K562 (cell line): Measurements from ENCODE around the gene CDKL5. TPM values are rescaled to one million over a fixed set of nuclear protein-coding genes. Genes with fewer than 3 reads are reported as not detected.

ENCODE experiments used
- ARID1B ChIP-seq: fragments of 450-650 bp; IDR thresholded peaks from 2 replicates; pipeline ENCODE4 v1.6.1; 2016; ENCODE audit warnings: antibody characterized with exemption, mild to moderate bottlenecking, inconsistent platforms
- BHLHE40 ChIP-seq: IDR thresholded peaks from 2 replicates; pipeline ENCODE4 v1.6.1; 2011; ENCODE audit warnings: low read length, improper control_type of control experiment
- KLF16 ChIP-seq: IDR thresholded peaks from 2 replicates; pipeline ENCODE4 v1.6.1; 2016; ENCODE audit warnings: antibody characterized with exemption
- PRMT5 ChIP-seq: sonication (generic); formaldehyde crosslinking; IDR thresholded peaks from 2 replicates; pipeline ENCODE4 v1.5.0; 2020; ENCODE audit warnings: missing genetic modification reagents
- RCOR1 ChIP-seq, 2 experiments: IDR thresholded peaks; 2 replicates each; pipeline ENCODE4 v1.6.1; 2012; ENCODE audit warnings: low read depth in 2 of 2, low read length in 2 of 2, borderline replicate concordance in 1 of 2, improper control_type of control experiment in 1 of 2
- SMAD4 ChIP-seq: fragments of 250-450 bp; sonication (Bioruptor Pico); conservative IDR thresholded peaks from 2 replicates; pipeline ENCODE4 v1.8.0; 2021; ENCODE audit warnings: inconsistent platforms, mild to moderate bottlenecking, moderate library complexity
- TAL1 ChIP-seq: fragments of 450-650 bp; IDR thresholded peaks from 2 replicates; pipeline ENCODE4 v1.6.1; 2016; ENCODE audit warnings: mild to moderate bottlenecking
- TRIM24 ChIP-seq, 2 experiments: fragments of 450-650 bp; IDR thresholded peaks; 2 replicates each; pipeline ENCODE4 v1.6.1; 2016
- polyA plus RNA-seq, 8 experiments: library from polyadenylated mRNA; depleted of rRNA in 4 of 8; stranded (reverse) in 5 of 8; unstranded in 3 of 8; fragments of >200 nt; fragmentation: Nextera tagmentation in 2 of 8; fragmentation: Illumina TruSeq in 1 of 8; extraction: Ambion mirVana in 2 of 8; extraction: Trizol in 1 of 8; gene quantifications; 2 replicates each; pipeline versions ENCODE4 v1.2.1 to v1.2.3, GENCODE V29; 2011 to 2014; ENCODE audit warnings: inconsistent platforms in 1 of 8, missing spikeins in 1 of 8
- total RNA-seq, 7 experiments: library from RNA; depleted of rRNA in 6 of 7; stranded (reverse); fragments of >200 nt in 6 of 7; fragmentation: Illumina TruSeq in 2 of 7; extraction: Trizol in 2 of 7; gene quantifications; 2 replicates each; pipeline versions ENCODE4 v1.2.1 to v1.2.3, GENCODE V29; 2011 to 2021; ENCODE audit warnings: low replicate concordance in 1 of 7
- TF ChIP-seq, protein P1 (sequence below): fragments of 450-650 bp; IDR thresholded peaks from 2 replicates; pipeline ENCODE4 v1.6.1; 2016; ENCODE audit warnings: low read depth

The CDKL5 gene
- total and polyA plus RNA-seq, 9 of the 15 experiments (the other 6 are each of a cell fraction or from before 2014, with no cell fraction given), result under 0.01 to 0.21 (median 0.04) TPM

DNA sequence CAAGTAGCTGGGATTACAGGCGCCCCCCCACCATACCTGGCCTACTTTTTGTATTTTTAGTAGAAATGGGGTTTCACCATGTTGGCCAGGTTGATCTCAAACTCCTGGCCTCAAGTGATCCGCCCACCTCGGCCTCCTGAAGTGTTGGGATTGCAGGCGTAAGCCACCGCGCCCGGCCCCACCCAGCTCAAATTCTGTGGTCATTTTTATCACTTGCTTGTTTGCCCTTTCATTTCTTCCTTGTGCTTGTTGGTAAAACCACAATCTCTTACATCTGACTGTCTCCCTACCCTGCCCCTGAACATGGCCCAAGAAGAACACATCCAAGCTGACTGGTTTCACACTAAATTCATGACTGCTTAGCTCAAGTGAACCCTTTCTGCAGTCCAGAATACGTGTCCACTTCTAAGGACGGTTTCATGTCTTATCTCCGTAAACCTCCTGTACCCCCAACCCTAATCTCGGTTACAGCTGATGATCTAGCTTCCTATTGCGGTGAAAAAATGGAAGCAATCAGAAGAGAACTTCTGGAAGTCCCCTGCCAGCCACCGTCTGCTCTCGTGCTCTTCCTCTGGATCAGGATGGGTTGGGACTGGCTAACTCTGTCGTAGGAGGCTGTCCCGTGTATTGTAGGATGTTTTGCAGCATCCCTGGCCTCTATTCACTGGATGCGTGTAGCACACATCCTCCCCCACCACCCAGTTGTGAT, 251.9 kb downstream of the CDKL5 start (continued):
- peak in 1 of 2 experiments; percentile 74; a peak in 1 of 4 replicates for TF ChIP-seq RCOR1 (IDR thresholded peaks at IDR 0.05; ENCODE audit: borderline replicate concordance in 1 of 2, low read depth in 2 of 2, low read length in 2 of 2)
- peak; percentile 83 for TF ChIP-seq ARID1B
- TF ChIP-seq TRIM24 (IDR thresholded peaks at IDR 0.05), result peak in 1 of 2 experiments; percentile 19; a peak in 1 of 4 replicates
- TF ChIP-seq, protein P1, sequence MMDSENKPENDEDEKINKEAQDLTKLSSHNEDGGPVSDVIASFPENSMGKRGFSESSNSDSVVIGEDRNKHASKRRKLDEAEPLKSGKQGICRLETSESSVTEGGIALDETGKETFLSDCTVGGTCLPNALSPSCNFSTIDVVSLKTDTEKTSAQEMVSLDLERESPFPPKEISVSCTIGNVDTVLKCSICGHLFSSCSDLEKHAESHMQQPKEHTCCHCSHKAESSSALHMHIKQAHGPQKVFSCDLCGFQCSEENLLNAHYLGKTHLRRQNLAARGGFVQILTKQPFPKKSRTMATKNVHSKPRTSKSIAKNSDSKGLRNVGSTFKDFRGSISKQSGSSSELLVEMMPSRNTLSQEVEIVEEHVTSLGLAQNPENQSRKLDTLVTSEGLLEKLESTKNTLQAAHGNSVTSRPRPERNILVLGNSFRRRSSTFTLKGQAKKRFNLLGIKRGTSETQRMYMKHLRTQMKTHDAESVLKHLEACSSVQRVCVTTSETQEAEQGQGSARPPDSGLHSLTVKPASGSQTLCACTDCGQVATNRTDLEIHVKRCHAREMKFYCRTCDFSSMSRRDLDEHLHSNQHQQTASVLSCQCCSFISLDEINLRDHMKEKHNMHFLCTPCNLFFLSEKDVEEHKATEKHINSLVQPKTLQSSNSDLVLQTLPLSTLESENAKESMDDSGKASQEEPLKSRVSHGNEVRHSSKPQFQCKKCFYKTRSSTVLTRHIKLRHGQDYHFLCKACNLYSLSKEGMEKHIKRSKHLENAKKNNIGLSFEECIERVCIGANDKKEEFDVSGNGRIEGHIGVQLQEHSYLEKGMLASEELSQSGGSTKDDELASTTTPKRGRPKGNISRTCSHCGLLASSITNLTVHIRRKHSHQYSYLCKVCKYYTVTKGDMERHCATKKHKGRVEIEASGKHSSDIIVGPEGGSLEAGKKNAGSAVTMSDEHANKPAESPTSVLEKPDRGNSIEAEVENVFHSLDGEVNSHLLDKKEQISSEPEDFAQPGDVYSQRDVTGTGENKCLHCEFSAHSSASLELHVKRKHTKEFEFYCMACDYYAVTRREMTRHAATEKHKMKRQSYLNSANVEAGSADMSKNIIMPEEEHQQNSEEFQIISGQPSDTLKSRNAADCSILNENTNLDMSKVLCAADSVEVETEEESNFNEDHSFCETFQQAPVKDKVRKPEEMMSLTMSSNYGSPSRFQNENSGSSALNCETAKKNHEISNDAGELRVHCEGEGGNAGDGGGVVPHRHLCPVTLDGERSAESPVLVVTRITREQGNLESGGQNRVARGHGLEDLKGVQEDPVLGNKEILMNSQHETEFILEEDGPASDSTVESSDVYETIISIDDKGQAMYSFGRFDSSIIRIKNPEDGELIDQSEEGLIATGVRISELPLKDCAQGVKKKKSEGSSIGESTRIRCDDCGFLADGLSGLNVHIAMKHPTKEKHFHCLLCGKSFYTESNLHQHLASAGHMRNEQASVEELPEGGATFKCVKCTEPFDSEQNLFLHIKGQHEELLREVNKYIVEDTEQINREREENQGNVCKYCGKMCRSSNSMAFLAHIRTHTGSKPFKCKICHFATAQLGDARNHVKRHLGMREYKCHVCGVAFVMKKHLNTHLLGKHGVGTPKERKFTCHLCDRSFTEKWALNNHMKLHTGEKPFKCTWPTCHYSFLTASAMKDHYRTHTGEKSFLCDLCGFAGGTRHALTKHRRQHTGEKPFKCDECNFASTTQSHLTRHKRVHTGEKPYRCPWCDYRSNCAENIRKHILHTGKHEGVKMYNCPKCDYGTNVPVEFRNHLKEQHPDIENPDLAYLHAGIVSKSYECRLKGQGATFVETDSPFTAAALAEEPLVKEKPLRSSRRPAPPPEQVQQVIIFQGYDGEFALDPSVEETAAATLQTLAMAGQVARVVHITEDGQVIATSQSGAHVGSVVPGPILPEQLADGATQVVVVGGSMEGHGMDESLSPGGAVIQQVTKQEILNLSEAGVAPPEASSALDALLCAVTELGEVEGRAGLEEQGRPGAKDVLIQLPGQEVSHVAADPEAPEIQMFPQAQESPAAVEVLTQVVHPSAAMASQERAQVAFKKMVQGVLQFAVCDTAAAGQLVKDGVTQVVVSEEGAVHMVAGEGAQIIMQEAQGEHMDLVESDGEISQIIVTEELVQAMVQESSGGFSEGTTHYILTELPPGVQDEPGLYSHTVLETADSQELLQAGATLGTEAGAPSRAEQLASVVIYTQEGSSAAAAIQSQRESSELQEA, result peak; percentile 80; the same call in 1 of the 2 replicates
- peak; percentile 65; the same call in 1 of the 2 replicates for TF ChIP-seq BHLHE40
- TF ChIP-seq PRMT5 (CRISPR knock-in tag), result no peak
- 0 out of 2 replicates have a peak, but pooled peaks have one; percentile 35 for TF ChIP-seq SMAD4 (CRISPR knock-in tag)
- peak; percentile 73 for TF ChIP-seq KLF16
- TF ChIP-seq TAL1, result peak; percentile 81
